ENCODE data around the gene TTLL11. TPM values are rescaled to one million over a fixed set of nuclear protein-coding genes. Genes with fewer than 3 reads are reported as not detected.

The TTLL11 gene
- total and polyA plus RNA-seq, 2 experiments from 2014 or later, result 5.5 to 7.6 TPM

DNA sequence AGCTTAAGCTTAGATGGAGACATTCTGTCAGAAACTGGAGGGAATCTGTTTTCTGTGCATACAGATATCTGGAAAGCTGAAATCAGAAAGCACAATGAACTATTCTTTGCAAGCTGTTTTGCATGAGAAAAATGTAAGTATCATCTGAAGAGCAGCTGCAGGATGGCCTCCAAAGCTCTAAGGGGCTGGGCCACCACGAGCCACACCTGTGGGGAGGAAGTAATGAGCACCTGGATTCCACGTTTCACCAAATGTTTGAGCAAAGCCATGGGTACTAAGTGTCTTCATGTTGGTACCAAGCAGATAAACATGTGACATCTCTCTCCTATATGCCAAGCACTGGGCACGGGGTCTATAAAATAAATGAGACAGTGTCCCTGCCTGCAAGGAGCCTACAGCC, 199.3 kb downstream of the TTLL11 start:
- WGBS (ENCODE audit: low lambda C conversion rate, missing lambda C conversion rate), result 92% methylated on average over 3 of the region's 3 CpGs
- H3K4me1 ChIP-seq (ENCODE audit: insufficient read depth), result no peaks in the 10 kb centered on the region
- H3K9me2 ChIP-seq (replicated peaks; ENCODE audit: insufficient read depth), result no peaks in the 10 kb centered on the region
- no peaks in the 10 kb centered on the region for H3K9me3 ChIP-seq (ENCODE audit: low read depth)
- H3K4me3 ChIP-seq, result no peak overlapping the region
- no peak overlapping the region for H2AFZ ChIP-seq
- no peaks in the 10 kb centered on the region for H4K20me1 ChIP-seq (ENCODE audit: insufficient read depth, poor library complexity, severe bottlenecking)
- no peaks in the 10 kb centered on the region for H3K36me3 ChIP-seq (replicated peaks; ENCODE audit: insufficient read depth, low read depth)
- TF ChIP-seq, protein P1, sequence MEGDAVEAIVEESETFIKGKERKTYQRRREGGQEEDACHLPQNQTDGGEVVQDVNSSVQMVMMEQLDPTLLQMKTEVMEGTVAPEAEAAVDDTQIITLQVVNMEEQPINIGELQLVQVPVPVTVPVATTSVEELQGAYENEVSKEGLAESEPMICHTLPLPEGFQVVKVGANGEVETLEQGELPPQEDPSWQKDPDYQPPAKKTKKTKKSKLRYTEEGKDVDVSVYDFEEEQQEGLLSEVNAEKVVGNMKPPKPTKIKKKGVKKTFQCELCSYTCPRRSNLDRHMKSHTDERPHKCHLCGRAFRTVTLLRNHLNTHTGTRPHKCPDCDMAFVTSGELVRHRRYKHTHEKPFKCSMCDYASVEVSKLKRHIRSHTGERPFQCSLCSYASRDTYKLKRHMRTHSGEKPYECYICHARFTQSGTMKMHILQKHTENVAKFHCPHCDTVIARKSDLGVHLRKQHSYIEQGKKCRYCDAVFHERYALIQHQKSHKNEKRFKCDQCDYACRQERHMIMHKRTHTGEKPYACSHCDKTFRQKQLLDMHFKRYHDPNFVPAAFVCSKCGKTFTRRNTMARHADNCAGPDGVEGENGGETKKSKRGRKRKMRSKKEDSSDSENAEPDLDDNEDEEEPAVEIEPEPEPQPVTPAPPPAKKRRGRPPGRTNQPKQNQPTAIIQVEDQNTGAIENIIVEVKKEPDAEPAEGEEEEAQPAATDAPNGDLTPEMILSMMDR (IDR thresholded peaks at IDR 0.05; ENCODE audit: poor library complexity), result no peak
- no peak for TF ChIP-seq EZH2 (IDR thresholded peaks at IDR 0.05; ENCODE audit: borderline replicate concordance)
- no peak for TF ChIP-seq EZH2phosphoT487 (IDR thresholded peaks at IDR 0.05; ENCODE audit: low read depth, severe bottlenecking, unreplicated experiment)
- no peaks in the 10 kb centered on the region for H3K27me3 ChIP-seq
- H3K27ac ChIP-seq, result no peak overlapping the region
- H3K79me2 ChIP-seq, result no peaks in the 10 kb centered on the region
- no peak overlapping the region for H3K4me2 ChIP-seq
- no peak for DNase-seq (ENCODE audit: low spot score)

DNA sequence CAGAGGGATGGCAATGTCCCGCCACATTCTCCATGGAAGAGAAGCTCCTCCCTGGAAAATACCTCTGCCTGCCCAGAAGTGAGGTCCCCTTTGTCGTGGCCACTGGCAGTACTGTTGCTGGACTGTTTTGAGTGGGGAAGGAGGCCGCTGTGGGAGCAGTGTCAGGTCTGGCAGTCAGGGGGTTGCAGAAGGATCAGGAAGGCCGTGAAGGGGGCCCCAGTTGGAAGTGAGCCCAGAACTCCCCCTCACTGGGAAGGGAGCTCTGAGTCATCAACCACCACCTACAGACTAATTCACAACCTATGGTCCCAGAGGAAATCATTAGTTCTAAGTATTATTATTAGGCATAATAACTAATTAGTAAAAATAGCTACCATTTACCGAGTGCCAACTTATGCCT, 200.4 kb downstream of the TTLL11 start:
- WGBS (ENCODE audit: low lambda C conversion rate, missing lambda C conversion rate), result 85% methylated on average over 5 of the region's 5 CpGs
- Histone ChIP-seq H3K4me3 (no peak overlapping the region), H3K79me2 (no peaks in the 10 kb centered on the region), H3K9me2 (replicated peaks; ENCODE audit: insufficient read depth) (no peaks in the 10 kb centered on the region), H4K20me1 (ENCODE audit: insufficient read depth, poor library complexity, severe bottlenecking) (no peaks in the 10 kb centered on the region), H3K4me2 (no peak overlapping the region), H3K36me3 (replicated peaks; ENCODE audit: insufficient read depth, low read depth) (no peaks in the 10 kb centered on the region), H3K27ac (no peak overlapping the region), H3K4me1 (ENCODE audit: insufficient read depth) (no peaks in the 10 kb centered on the region), H3K27me3 (no peaks in the 10 kb centered on the region), H2AFZ (no peak overlapping the region), H3K9me3 (ENCODE audit: low read depth) (no peaks in the 10 kb centered on the region)
- DNase-seq (ENCODE audit: low spot score), result no peak
- TF ChIP-seq EZH2 (IDR thresholded peaks at IDR 0.05; ENCODE audit: borderline replicate concordance), result no peak
- TF ChIP-seq, protein P1 (IDR thresholded peaks at IDR 0.05; ENCODE audit: poor library complexity), result no peak
- TF ChIP-seq EZH2phosphoT487 (IDR thresholded peaks at IDR 0.05; ENCODE audit: low read depth, severe bottlenecking, unreplicated experiment), result no peak

DNA sequence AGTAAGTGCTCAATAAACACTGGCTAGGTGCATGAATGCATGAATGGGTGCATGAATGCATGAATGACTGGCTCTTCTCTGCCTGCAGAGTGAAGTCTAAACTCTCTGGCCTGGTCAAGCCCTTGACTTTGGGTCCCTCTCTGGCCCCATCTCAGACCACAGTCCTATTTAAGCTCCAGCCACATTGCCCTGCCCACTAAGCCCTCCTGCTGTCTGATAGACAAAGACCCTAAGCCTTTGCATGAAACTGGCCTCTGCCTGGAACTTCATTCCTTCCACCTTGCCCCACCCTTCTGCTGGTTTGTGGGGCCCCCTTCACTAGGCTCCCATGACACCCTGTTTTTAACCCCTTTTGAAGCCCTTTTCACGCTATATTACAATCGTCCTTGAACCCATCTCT, 202.4 kb downstream of the TTLL11 start:
- DNase-seq (ENCODE audit: low spot score), result no peak
- Histone ChIP-seq H3K4me3 (no peak overlapping the region), H3K4me1 (ENCODE audit: insufficient read depth) (no peaks in the 10 kb centered on the region), H3K27ac (no peak overlapping the region), H3K36me3 (replicated peaks; ENCODE audit: insufficient read depth, low read depth) (no peaks in the 10 kb centered on the region), H4K20me1 (ENCODE audit: insufficient read depth, poor library complexity, severe bottlenecking) (no peaks in the 10 kb centered on the region), H3K9me3 (ENCODE audit: low read depth) (no peaks in the 10 kb centered on the region), H3K79me2 (no peaks in the 10 kb centered on the region), H2AFZ (no peak overlapping the region), H3K27me3 (no peaks in the 10 kb centered on the region), H3K4me2 (no peak overlapping the region), H3K9me2 (replicated peaks; ENCODE audit: insufficient read depth) (no peaks in the 10 kb centered on the region)
- 93% methylated on average over 2 of the region's 2 CpGs for WGBS (ENCODE audit: low lambda C conversion rate, missing lambda C conversion rate)
- TF ChIP-seq, protein P1 (IDR thresholded peaks at IDR 0.05; ENCODE audit: poor library complexity), result no peak
- TF ChIP-seq EZH2phosphoT487 (IDR thresholded peaks at IDR 0.05; ENCODE audit: low read depth, severe bottlenecking, unreplicated experiment), result no peak
- TF ChIP-seq EZH2 (IDR thresholded peaks at IDR 0.05; ENCODE audit: borderline replicate concordance), result no peak

Measured in hepatocyte (in vitro differentiated cells).